ENCODE measurements around the gene EIF4EBP3.

DNA sequence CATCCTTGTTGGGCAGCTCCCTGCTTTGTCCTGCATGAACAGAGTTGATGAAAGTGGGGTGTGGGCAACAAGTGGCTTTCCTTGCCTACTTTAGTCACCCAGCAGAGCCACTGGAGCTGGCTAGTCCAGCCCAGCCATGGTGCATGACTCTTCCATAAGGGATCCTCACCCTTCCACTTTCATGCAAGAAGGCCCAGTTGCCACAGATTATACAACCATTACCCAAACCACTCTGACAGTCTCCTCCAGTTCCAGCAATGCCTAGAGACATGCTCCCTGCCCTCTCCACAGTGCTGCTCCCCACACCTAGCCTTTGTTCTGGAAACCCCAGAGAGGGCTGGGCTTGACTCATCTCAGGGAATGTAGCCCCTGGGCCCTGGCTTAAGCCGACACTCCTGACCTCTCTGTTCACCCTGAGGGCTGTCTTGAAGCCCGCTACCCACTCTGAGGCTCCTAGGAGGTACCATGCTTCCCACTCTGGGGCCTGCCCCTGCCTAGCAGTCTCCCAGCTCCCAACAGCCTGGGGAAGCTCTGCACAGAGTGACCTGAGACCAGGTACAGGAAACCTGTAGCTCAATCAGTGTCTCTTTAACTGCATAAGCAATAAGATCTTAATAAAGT lies 21.1 kb downstream of the EIF4EBP3 start:
- TF ChIP-seq CTCF (IDR thresholded peaks at IDR 0.05 in 8 of 11, conservative IDR thresholded peaks at IDR 0.05 in 3 of 11) = no peak
- TF ChIP-seq POLR2A (IDR thresholded peaks at IDR 0.05) = no peak

Measured in spleen (tissue), 7 donors.